Endothelial cell of umbilical vein (primary cell): Measurements from ENCODE around the gene ZNF616. TPM values are rescaled to one million over a fixed set of nuclear protein-coding genes. Genes with fewer than 3 reads are reported as not detected.

Experiments
- BruUV-seq: library from RNA; stranded (reverse); fragments of 400-500 nt; replicated peaks from 2 replicates; lab custom pipeline; 2021; lab: Mats Ljungman, UMichigan
- CTCF ChIA-PET: fragments of 300-600, 350-600 bp; sonication (Branson Sonifier 250); formaldehyde crosslinking; loops from one replicate; lab custom pipeline; 2021; ENCODE audit warnings: antibody characterized with exemption, inconsistent platforms; lab: Charles Lee
- POLR2A ChIA-PET: fragments of 300-600, 350-600 bp; sonication (Branson Sonifier 250); formaldehyde crosslinking; loops from one replicate; lab custom pipeline; 2021; ENCODE audit warnings: antibody characterized with exemption, inconsistent platforms; lab: Charles Lee
- DNase-seq: peaks from one replicate; pipeline ENCODE4 v3.0.0-alpha.2; 2011; ENCODE audit warnings: low read depth, low spot score
- FAIRE-seq: peaks from 2 replicates; lab custom pipeline; 2011; peaks lifted over from hg19 to GRCh38; lab: Jason Lieb, UNC
- H2AFZ ChIP-seq: 2 replicates; pipeline ENCODE4 v1.6.0; 2012; ENCODE audit warnings: low read depth, low read length, control low read depth, inconsistent platforms
- H3K27ac ChIP-seq: 2 replicates; pipeline ENCODE4 v1.5.1; 2011; ENCODE audit warnings: low read depth, mild to moderate bottlenecking, control low read depth, low read length, moderate library complexity; ENCODE audit not compliant: insufficient read depth
- H3K27me3 ChIP-seq, 2 experiments: 2 replicates each; pipeline versions ENCODE4 v1.6.0 to v1.6.1; 2011; ENCODE audit warnings: low read length in 2 of 2, mixed read lengths in 1 of 2; ENCODE audit not compliant: control insufficient read depth in 2 of 2, insufficient read depth in 2 of 2
- H3K36me3 ChIP-seq, 2 experiments: 2 replicates in 1 of 2; 3 replicates in 1 of 2; pipeline ENCODE4 v1.5.1; 2011; ENCODE audit warnings: low read length in 2 of 2, mild to moderate bottlenecking in 1 of 2, moderate library complexity in 1 of 2; ENCODE audit not compliant: control insufficient read depth in 2 of 2, insufficient read depth in 2 of 2; ENCODE audit errors: extremely low read depth in 1 of 2
- H3K4me1 ChIP-seq: 3 replicates; pipeline ENCODE4 v1.5.1; 2011; ENCODE audit warnings: mild to moderate bottlenecking, low read length; ENCODE audit not compliant: control insufficient read depth, insufficient read depth; ENCODE audit errors: extremely low read depth
- H3K4me2 ChIP-seq: 2 replicates; pipeline ENCODE4 v1.6.1; 2011; ENCODE audit warnings: low read length, control low read depth, mixed read lengths; ENCODE audit not compliant: insufficient read depth
- H3K4me3 ChIP-seq, 3 experiments: fragments of 200-600 bp in 1 of 3; sonication (generic), shearing (Covaris generic) in 1 of 3; replicated peaks in 1 of 3; 2 replicates each; pipeline ENCODE4 v1.5.1; 2011 to 2016; ENCODE audit warnings: control low read depth in 3 of 3, low read length in 3 of 3, mild to moderate bottlenecking in 2 of 3, inconsistent platforms in 1 of 3, low read depth in 1 of 3, moderate library complexity in 1 of 3; ENCODE audit not compliant: insufficient read depth in 1 of 3
- H3K79me2 ChIP-seq: 2 replicates; pipeline ENCODE4 v1.6.0; 2012; ENCODE audit warnings: low read length, inconsistent platforms; ENCODE audit not compliant: control insufficient read depth, insufficient read depth
- H3K9ac ChIP-seq: replicated peaks from 2 replicates; pipeline ENCODE3; 2011; ENCODE audit warnings: low read length, control low read depth; ENCODE audit not compliant: insufficient read depth; ENCODE audit errors: extremely low read depth
- H3K9me1 ChIP-seq: replicated peaks from 3 replicates; pipeline ENCODE4 v1.6.0; 2011; ENCODE audit warnings: mild to moderate bottlenecking, low read length; ENCODE audit not compliant: control insufficient read depth, insufficient read depth; ENCODE audit errors: extremely low read depth
- H3K9me3 ChIP-seq: replicated peaks from 2 replicates; pipeline ENCODE4 v1.5.1; 2012; ENCODE audit warnings: low read length, inconsistent platforms; ENCODE audit not compliant: control insufficient read depth, insufficient read depth
- H4K20me1 ChIP-seq: replicated peaks from 2 replicates; pipeline ENCODE3; 2011; ENCODE audit warnings: mild to moderate bottlenecking, low read length; ENCODE audit not compliant: control insufficient read depth, insufficient read depth; ENCODE audit errors: extremely low read depth
- CTCF ChIP-seq, 2 donors: IDR thresholded peaks; 1 replicate in 1 of 2; 2 replicates in 1 of 2; pipeline ENCODE4 v1.5.1; 2011; ENCODE audit warnings: low read length in 2 of 2, mild to moderate bottlenecking in 2 of 2, moderate library complexity in 2 of 2, control low read depth in 1 of 2, inconsistent platforms in 1 of 2, low read depth in 1 of 2; ENCODE audit not compliant: insufficient read depth in 1 of 2; ENCODE audit errors: extremely low read depth in 1 of 2
- dilution Hi-C: fragments of 300-500 bp; cut with MboI; formaldehyde crosslinking; loops from one replicate; pipeline ENCODE4 v1.15.0; 2019; ENCODE audit warnings: low sequenced_read_pairs; ENCODE audit not compliant: extremely low pct_ligation_motif_present
- intact Hi-C: fragments of 100-400 bp; cut with micrococcal nuclease; formaldehyde crosslinking; loops from one replicate; pipeline ENCODE4 v1.10.0; 2022
- polyA plus RNA-seq, 4 experiments: library from polyadenylated mRNA; depleted of rRNA in 3 of 4; stranded (reverse) in 3 of 4; unstranded in 1 of 4; fragments of >200 nt; gene quantifications; 2 replicates each; pipeline versions ENCODE4 v1.2.1 to v1.2.3, GENCODE V29; 2011 to 2012; ENCODE audit warnings: missing spikeins in 1 of 4
- total RNA-seq: library from RNA; stranded (reverse); gene quantifications from 2 replicates; pipeline ENCODE4 v1.2.3, GENCODE V29; 2021

The ZNF616 gene
- total and polyA plus RNA-seq, 2 donors (not counting 3 experiments of a cell fraction or from before 2014, with no cell fraction given), result 1.7 to 9.1 TPM

GRCh38 chr19:52170863-52171320 is 31.2 kb upstream of the ZNF616 start:
- intact Hi-C loops, result loop anchor here (1.0 kb wide), 2 partner anchors 18 to 32 kb away; partner anchors contain the start of gene ZNF616
- TSS peak; percentile 76 for BruUV-seq

More at GRCh38 chr19:52170863-52171320, 31.2 kb upstream of the ZNF616 start:
- H3K9me3 ChIP-seq, result no peaks in the 10 kb centered on the region
- peak; percentile 10 for DNase-seq
- no peaks in the 10 kb centered on the region for H3K27me3 ChIP-seq
- CTCF ChIA-PET, result interaction anchor here (0.6 to 1.3 kb wide), 3 partner anchors 14 to 33 kb away, joined by 3 read pairs; no protein-coding TSS in a partner anchor
- no peaks in the 10 kb centered on the region for H3K79me2 ChIP-seq
- H3K9ac ChIP-seq, result peak overlapping the region; percentile 85
- TF ChIP-seq CTCF (IDR thresholded peaks at IDR 0.05; ENCODE audit: extremely low read depth in 1 of 2, insufficient read depth in 1 of 2, low read depth in 1 of 2, low read length in 2 of 2), result no peak
- dilution Hi-C loops, result no loop called here
- POLR2A ChIA-PET, result interaction anchor here (0.5 kb wide), 1 partner anchor 122 kb away, joined by 3 read pairs; the partner anchor contains the start of gene ZNF432
- H3K27ac ChIP-seq, result peak overlapping the region; percentile 22
- peak overlapping the region; percentile 86 for H3K4me2 ChIP-seq
- peaks cover 0 to 5% of the 10 kb centered on the region in 2 experiments for H3K36me3 ChIP-seq
- no peaks in the 10 kb centered on the region for H3K9me1 ChIP-seq
- FAIRE-seq, result no peak
- H2AFZ ChIP-seq, result peak overlapping the region; percentile 98
- no peaks in the 10 kb centered on the region for H4K20me1 ChIP-seq
- H3K4me3 ChIP-seq, result peak overlapping the region; percentile 88 to 95 (median 93)
- peaks cover 4% of the 10 kb centered on the region for H3K4me1 ChIP-seq
